Body of pancreas (tissue), 4 donors: ENCODE data around the gene NELFB. TPM values are rescaled to one million over a fixed set of nuclear protein-coding genes. Genes with fewer than 3 reads are reported as not detected.

ENCODE experiments used
- ATAC-seq: fragments of 150-250 bp; one replicate; pipeline ENCODE4 v1.9.1; 2016
- DNase-seq, 4 donors: peaks; one replicate each; pipeline ENCODE4 v3.0.0-alpha.2; 2019
- H3K27ac ChIP-seq, 4 donors: fragments of 200-600 bp; sonication (generic); 1 replicate in 3 of 4; 2 replicates in 1 of 4; pipeline versions ENCODE4 v1.5.1 to v1.6.1; 2016 to 2019; ENCODE audit warnings: mild to moderate bottlenecking in 1 of 4, mixed read lengths in 1 of 4, moderate library complexity in 1 of 4
- H3K27me3 ChIP-seq, 2 donors: fragments of 200-600 bp; sonication (generic); one replicate each; pipeline ENCODE4 v1.6.0; 2016; ENCODE audit warnings: mild to moderate bottlenecking in 1 of 2
- H3K36me3 ChIP-seq, 2 donors: fragments of 200-600 bp; sonication (generic); replicated peaks in 1 of 2; 2 replicates each; pipeline ENCODE4 v1.5.1; 2016; ENCODE audit warnings: low read depth in 2 of 2; ENCODE audit not compliant: insufficient read depth in 1 of 2
- H3K4me1 ChIP-seq: fragments of 200-600 bp; sonication (generic); one replicate; pipeline ENCODE4 v1.6.0; 2016
- H3K4me3 ChIP-seq, 2 donors: fragments of 200-600 bp; sonication (generic); 1 replicate in 1 of 2; 2 replicates in 1 of 2; pipeline ENCODE4 v1.5.1; 2016 to 2019
- H3K9me3 ChIP-seq, 3 donors: fragments of 200-600 bp; sonication (generic); 1 replicate in 2 of 3; 2 replicates in 1 of 3; pipeline ENCODE4 v1.5.1; 2016
- POLR2A ChIP-seq, 3 donors: fragments of 450-650 bp; IDR thresholded peaks; one replicate each; pipeline ENCODE4 v1.6.1; 2016; ENCODE audit warnings: antibody characterized with exemption in 3 of 3, mild to moderate bottlenecking in 2 of 3
- WGBS, 2 donors: methylation state at CpG; one replicate each; pipeline ENCODE4 v1.1.5; 2017; 5-methylcytosine and 5-hydroxymethylcytosine counted together
- intact Hi-C: fragments of 100-400 bp; cut with DNase I; formaldehyde crosslinking; loops from one replicate; pipeline ENCODE4 v1.15.1; 2023
- total RNA-seq, 2 donors: library from RNA; depleted of rRNA; stranded (reverse); fragments of >200 nt; gene quantifications; one replicate each; pipeline ENCODE4 v1.1.0, GENCODE V29; 2016
- TF ChIP-seq, protein P1 (sequence below), 7 experiments: fragments of 450-650 bp in 4 of 7; fragments of 200-600 bp in 3 of 7; sonication (generic) in 3 of 7; IDR thresholded peaks; one replicate each; pipeline ENCODE4 v1.5.1; 2016 to 2019; ENCODE audit warnings: antibody characterized with exemption in 7 of 7

NELFB gene
- total RNA-seq, 2 donors from 2014 or later = 31.3 to 34.2 TPM

DNA sequence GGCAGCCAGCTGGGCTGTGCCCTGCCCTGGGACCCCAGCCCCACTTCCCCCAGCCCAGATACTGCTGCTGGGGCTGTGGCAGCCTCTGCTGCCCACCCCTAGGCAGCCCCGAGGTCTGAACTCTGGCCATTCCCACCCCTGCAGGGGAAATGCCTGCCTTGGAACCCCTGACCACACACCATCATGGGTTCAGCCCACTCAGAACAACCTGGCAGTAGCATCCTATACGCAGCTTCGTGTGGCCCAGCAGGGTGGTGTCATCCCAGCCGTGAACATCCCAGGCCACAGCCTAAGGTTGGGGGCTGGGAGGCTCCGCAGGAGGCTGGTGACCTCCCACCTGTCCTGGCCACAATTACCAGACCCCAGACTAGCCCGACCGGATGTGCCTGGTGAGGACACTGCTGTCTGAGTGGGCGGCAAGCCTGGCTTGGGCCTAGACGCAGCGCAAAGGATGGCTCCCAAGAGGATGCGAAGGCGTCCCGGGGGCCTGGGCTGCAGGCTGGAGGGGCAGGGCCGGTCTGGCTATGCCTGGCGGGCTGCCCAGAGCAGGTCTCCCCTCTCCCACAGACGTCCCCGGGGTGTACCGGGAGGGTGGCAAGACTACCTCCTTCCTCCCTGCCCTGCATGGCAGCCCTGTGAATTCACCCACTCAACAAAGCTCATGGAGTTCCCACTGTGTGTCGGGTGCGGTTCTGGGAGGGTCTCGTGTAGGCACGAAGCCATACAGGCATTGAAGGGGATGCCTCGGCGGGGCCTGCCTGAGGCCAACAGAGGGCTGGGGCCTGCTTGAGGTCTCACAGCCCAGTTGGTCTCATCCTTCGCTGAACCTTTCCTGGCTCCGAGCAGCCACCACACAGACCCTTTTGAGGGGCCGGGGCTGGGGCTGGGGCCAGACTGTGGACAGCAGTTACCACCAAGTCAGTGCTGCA is 25.9 kb upstream of the NELFB start:
- Histone ChIP-seq H3K9me3 (no peaks in the 10 kb centered on the region), H3K4me1 (peaks cover 23% of the 10 kb centered on the region), H3K27me3 (peaks cover 0 to 18% of the 10 kb centered on the region in 2 donors), H3K27ac (no peak overlapping the region), H3K4me3 (no peak overlapping the region), H3K36me3 (no peaks in the 10 kb centered on the region)
- ATAC-seq (no peak), DNase-seq (no peak)
- TF ChIP-seq POLR2A (IDR thresholded peaks at IDR 0.05) = no peak
- intact Hi-C loops = no loop called here
- 61 to 70% methylated on average over 21 to 26 of the region's 27 CpGs for WGBS, 2 donors

DNA sequence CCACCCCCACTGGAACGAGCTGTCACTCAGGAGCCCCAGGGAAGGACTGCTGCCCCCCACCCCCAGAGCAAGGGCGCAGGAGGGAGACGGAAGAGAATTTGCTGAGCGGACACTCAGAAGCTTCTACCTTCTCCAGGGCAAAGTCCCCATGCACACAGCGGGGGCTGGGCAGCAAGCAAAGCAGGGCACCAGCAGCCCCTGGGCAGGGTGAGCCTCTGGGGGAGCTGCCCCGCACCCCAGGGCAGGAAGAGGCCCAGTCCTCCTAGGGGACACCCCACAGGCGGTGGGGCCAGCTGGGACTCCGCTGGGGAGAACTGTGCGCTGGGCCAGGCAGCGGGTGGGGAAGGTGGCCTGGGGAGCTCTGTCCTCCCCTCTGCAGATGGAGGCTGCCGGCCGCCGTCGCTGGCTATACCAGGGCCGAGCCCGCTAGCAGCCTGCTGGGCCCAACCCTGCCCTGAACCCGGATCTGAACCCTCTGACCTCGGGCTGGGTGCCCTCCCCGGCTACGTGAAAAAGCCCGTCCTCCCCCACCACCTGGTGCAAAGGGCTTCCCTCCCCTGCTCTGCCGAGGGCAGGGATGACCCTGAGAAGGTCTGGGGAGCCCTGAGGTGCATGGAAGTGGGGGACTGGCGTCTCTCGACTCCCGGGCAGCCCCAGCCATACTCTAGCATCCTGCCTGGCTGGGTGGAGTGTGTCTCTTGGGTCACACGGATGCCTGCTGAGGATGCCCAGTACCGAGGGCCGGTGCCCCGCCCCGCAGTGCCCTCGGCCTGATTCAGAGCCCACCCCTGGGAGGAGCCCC is 25.0 kb upstream of the NELFB start:
- Histone ChIP-seq H3K27ac (no peak overlapping the region), H3K4me1 (peaks cover 22% of the 10 kb centered on the region), H3K4me3 (no peak overlapping the region), H3K27me3 (peaks cover 0 to 20% of the 10 kb centered on the region in 2 donors), H3K36me3 (no peaks in the 10 kb centered on the region), H3K9me3 (no peaks in the 10 kb centered on the region)
- intact Hi-C loops = loop anchor here (5.0 kb wide), 2 partner anchors 38 to 113 kb away; no protein-coding TSS in a partner anchor
- no peak for ATAC-seq
- TF ChIP-seq, protein P1, sequence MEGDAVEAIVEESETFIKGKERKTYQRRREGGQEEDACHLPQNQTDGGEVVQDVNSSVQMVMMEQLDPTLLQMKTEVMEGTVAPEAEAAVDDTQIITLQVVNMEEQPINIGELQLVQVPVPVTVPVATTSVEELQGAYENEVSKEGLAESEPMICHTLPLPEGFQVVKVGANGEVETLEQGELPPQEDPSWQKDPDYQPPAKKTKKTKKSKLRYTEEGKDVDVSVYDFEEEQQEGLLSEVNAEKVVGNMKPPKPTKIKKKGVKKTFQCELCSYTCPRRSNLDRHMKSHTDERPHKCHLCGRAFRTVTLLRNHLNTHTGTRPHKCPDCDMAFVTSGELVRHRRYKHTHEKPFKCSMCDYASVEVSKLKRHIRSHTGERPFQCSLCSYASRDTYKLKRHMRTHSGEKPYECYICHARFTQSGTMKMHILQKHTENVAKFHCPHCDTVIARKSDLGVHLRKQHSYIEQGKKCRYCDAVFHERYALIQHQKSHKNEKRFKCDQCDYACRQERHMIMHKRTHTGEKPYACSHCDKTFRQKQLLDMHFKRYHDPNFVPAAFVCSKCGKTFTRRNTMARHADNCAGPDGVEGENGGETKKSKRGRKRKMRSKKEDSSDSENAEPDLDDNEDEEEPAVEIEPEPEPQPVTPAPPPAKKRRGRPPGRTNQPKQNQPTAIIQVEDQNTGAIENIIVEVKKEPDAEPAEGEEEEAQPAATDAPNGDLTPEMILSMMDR (IDR thresholded peaks at IDR 0.05) = no peak
- TF ChIP-seq POLR2A (IDR thresholded peaks at IDR 0.05) = no peak
- 54 to 65% methylated on average over 10 to 29 of the region's 31 CpGs for WGBS, 2 donors
- no peak for DNase-seq

DNA sequence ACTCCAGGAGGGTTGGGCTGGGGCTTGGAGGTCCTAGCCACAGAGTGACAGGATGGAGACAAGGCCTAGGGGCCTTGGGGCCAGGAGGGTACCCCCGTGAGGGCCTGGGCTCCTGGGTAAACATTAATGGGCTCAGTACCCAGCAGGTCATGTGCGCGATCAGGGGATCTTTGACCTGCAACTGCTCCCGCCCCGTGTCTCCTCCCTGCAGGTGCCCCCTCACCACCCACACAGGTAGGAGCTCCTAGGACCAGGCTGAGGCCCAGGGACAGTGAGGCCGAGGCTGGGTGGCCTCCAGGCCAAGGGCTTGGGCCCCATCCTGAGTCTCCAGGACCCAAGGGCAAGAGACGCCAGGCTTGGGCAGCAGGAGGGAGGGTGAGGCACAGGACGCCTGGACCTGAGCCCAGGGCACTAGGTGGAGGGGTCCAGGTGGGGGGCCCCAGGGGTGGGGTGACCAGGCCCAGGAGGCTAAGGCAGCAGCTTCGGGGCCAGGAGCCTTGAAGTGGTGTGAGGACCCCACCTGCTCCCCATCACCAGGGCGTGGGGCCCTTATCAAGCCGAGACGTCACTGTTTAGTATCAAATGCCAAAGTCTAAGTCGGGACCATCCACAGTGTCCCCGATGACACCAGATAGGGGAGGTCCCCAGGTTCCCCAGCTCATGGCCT is 24.3 kb upstream of the NELFB start, which contains the start of gene SLC34A3:
SLC34A3 (plus strand) TSS at position 197 of the 667 bp plus-strand sequence. CDS start 802 bp downstream, outside the sequence.
- TF ChIP-seq, protein P1 (IDR thresholded peaks at IDR 0.05) = no peak
- TF ChIP-seq POLR2A (IDR thresholded peaks at IDR 0.05) = no peak
- intact Hi-C loops = loop anchor here (5.0 kb wide), 2 partner anchors 39 to 114 kb away; no protein-coding TSS in a partner anchor
- Histone ChIP-seq H3K9me3 (no peaks in the 10 kb centered on the region), H3K4me3 (no peak within 1 kb of the TSS), H3K4me1 (peaks cover 23% of the 10 kb centered on the region), H3K36me3 (no peaks in the 10 kb centered on the region), H3K27me3 (peaks cover 0 to 24% of the 10 kb centered on the region in 2 donors), H3K27ac (no peak within 1 kb of the TSS)
- no peak for DNase-seq
- WGBS, 2 donors = 63 to 68% methylated on average over 7 to 14 of the region's 14 CpGs
- ATAC-seq = no peak

DNA sequence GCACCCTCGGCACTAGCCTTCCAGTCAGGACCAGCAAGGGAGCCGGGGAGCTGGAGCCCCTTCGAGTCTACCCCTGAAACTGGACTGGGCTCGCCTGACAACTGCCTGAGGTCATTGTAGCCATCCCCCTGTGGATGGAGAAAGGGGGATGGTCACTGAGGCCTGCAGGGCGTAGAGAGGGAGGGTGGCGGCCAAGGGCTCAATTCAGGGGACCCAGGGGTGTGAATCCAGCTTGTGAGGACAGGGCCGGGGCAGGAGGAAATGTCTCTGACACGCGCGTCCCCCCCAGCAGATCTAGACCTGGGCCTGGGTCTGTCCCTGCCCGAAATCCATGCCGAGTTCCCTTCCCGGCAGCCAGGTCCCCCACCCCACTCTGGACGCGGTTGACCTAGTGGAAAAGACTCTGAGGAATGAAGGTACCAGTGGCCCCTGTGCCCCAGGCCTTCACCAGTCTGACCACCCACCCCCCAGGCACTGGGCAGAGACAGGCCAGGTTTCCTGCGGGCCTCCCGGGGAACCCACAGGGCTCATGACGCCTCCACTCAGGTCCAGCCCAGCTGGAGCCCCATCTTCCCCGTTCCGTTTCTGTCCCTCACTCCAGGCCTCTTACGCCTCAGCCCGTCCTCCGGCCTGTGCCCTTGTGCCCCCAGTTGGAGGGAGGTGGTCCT is 23.6 kb upstream of the NELFB start:
- Histone ChIP-seq H3K36me3 (no peaks in the 10 kb centered on the region), H3K9me3 (no peaks in the 10 kb centered on the region), H3K27ac (no peak overlapping the region), H3K27me3 (peaks cover 0 to 26% of the 10 kb centered on the region in 2 donors), H3K4me1 (peaks cover 27% of the 10 kb centered on the region), H3K4me3 (no peak overlapping the region)
- ATAC-seq (no peak), DNase-seq (no peak)
- TF ChIP-seq POLR2A (IDR thresholded peaks at IDR 0.05) = no peak
- TF ChIP-seq, protein P1 (IDR thresholded peaks at IDR 0.05) = no peak
- intact Hi-C loops = loop anchor here (5.0 kb wide), 2 partner anchors 39 to 114 kb away; no protein-coding TSS in a partner anchor
- 85 to 88% methylated on average over 16 to 22 of the region's 23 CpGs for WGBS, 2 donors
